Measurements from ENCODE around the gene CIRBP. TPM values are rescaled to one million over a fixed set of nuclear protein-coding genes. Genes with fewer than 3 reads are reported as not detected.

CIRBP gene
- total and polyA plus RNA-seq, 2 of the 13 experiments (the other 11 are each of a cell fraction or from before 2014, with no cell fraction given) = 133 to 140 TPM

DNA sequence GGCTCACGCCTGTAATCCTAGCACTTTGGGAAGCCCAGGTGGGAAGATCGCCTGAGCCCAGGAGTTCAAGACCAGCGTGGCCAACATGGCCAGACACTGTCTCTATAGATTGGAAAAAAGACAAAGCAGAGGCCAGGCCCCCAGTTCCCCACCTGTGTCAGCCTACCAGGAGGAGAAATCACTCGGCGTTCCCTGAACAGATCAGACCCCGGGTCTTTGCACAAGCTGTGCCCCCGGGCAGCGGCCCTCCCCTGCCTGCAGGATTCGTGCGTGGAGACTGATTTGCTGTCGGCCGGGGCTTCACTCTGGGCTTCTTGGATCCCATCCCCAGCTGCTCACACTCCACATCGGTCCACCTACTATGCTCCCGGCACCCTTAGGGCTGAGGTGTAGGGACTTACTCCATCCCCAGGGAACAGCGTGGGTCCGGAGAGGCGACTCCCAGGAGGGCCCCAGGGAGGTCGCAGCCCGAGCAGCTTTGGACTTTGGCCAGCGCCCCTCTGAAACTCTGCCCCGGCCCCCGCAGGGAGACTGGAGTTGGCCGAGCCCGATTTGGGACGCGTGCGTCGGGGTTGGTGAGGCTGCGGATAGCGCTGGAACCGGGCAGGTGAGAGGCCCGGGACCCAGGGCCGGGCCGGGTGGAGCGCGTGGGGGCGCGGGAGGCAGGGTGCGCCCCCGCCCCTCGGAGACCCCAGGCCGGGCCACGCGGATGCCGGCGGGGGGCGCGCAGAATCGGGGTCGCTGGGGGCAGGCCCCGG is 16.0 kb downstream of the CIRBP start:
- CTCF ChIA-PET (ENCODE audit: low intra/inter-chr PET ratio, low total read pairs) = no interaction called here
- Histone ChIP-seq H3K36me3 (replicated peaks in 1 of 2; ENCODE audit: control insufficient read depth in 1 of 2, insufficient read depth in 2 of 2, low read length in 2 of 2) (peaks cover 0 to 3% of the 10 kb centered on the region in 2 experiments; a peak in 1 of 5 replicates), H2AFZ (ENCODE audit: low read length) (no peak overlapping the region), H3K4me3 (replicated peaks in 1 of 3; ENCODE audit: insufficient read depth in 1 of 3, low read depth in 2 of 3, low read length in 3 of 3) (peak overlapping the region; percentile 59 to 70 (median 63); a peak in 5 of 6 replicates), H3K9me3 (ENCODE audit: low read length) (no peaks in the 10 kb centered on the region), H3K4me1 (ENCODE audit: insufficient read depth, low read length) (peaks cover 60% of the 10 kb centered on the region), H3K4me2 (ENCODE audit: low read depth, low read length) (peak overlapping the region; percentile 89), H3K79me2 (ENCODE audit: insufficient read depth, low read length) (peaks cover 35% of the 10 kb centered on the region), H3K27ac (ENCODE audit: extremely low read length, insufficient read depth, low read length) (peak overlapping the region; percentile 75), H3K27me3 (ENCODE audit: control insufficient read depth in 1 of 2, insufficient read depth in 2 of 2, low read length in 2 of 2) (no peaks in the 10 kb centered on the region; a peak in 1 of 5 replicates), H4K20me1 (ENCODE audit: insufficient read depth, low read length) (no peaks in the 10 kb centered on the region), H3K9ac (ENCODE audit: insufficient read depth, low read depth, low read length) (peak overlapping the region; percentile 60)
- POLR2A ChIA-PET = interaction anchor here (1.0 to 3.5 kb wide), 15 partner anchors 10 to 206 kb away, joined by 3 to 61 read pairs (median 6); partner anchors contain the start of genes CIRBP, FAM174C and REEP6
- ATAC-seq = peak; percentile 7
- 0% methylated on average over 4 of the region's 51 CpGs for WGBS (ENCODE audit: low lambda C conversion rate)
- FAIRE-seq = peak; percentile 18
- intact Hi-C loops (cut with micrococcal nuclease; ENCODE audit: unreplicated experiment) (no loop called here), in situ Hi-C loops (cut with HindIII; ENCODE audit: extremely low pct_ligation_motif_present, low pct_unique_long_range_greater_than_20kb) (loop anchor here (5.0 kb wide), 2 partner anchors 32 to 87 kb away; no protein-coding TSS in a partner anchor)
- DNase-seq (ENCODE audit: low spot score) = no peak
- BruUV-seq (replicated peaks) = no TSS peak
- no peak for TF ChIP-seq CREBL2 (CRISPR knock-in tag; IDR thresholded peaks at IDR 0.05; ENCODE audit: borderline replicate concordance)
- TF ChIP-seq ZNF672 (CRISPR knock-in tag; IDR thresholded peaks at IDR 0.05) = no peak
- no peak for TF ChIP-seq NFATC3 (CRISPR knock-in tag; IDR thresholded peaks at IDR 0.05)
- no peak for TF ChIP-seq TERF1 (CRISPR knock-in tag; IDR thresholded peaks at IDR 0.05)
- TF ChIP-seq ZNF251 (CRISPR knock-in tag; IDR thresholded peaks at IDR 0.05) = no peak
- no peak for TF ChIP-seq ATF3 (CRISPR knock-in tag; IDR thresholded peaks at IDR 0.05)
- no peak for TF ChIP-seq ARNTL (CRISPR knock-in tag; IDR thresholded peaks at IDR 0.05)
- no peak; the same call in 1 of the 2 replicates for TF ChIP-seq ZNF276 (CRISPR knock-in tag; IDR thresholded peaks at IDR 0.05; ENCODE audit: low read depth)
- TF ChIP-seq ZNF180 (CRISPR knock-in tag; IDR thresholded peaks at IDR 0.05; ENCODE audit: borderline replicate concordance, low read depth) = no peak
- TF ChIP-seq ATRX (CRISPR knock-in tag; IDR thresholded peaks at IDR 0.05; ENCODE audit: borderline replicate concordance) = no peak
- TF ChIP-seq LCORL (IDR thresholded peaks at IDR 0.05) = no peak
- peak; percentile 82 for TF ChIP-seq LCORL (CRISPR knock-in tag; IDR thresholded peaks at IDR 0.05)
- TF ChIP-seq FOXM1 (CRISPR knock-in tag; IDR thresholded peaks at IDR 0.05) = no peak
- no peak for TF ChIP-seq ZNF33A (CRISPR knock-in tag; IDR thresholded peaks at IDR 0.05; ENCODE audit: borderline replicate concordance)
- no peak for TF ChIP-seq HDAC6 (IDR thresholded peaks at IDR 0.05; ENCODE audit: low read depth, low read length)
- TF ChIP-seq TBX2 (CRISPR knock-in tag; IDR thresholded peaks at IDR 0.05; ENCODE audit: borderline replicate concordance) = peak; percentile 63
- no peak for TF ChIP-seq ZNF30 (CRISPR knock-in tag; IDR thresholded peaks at IDR 0.05)
- TF ChIP-seq, protein P1, sequence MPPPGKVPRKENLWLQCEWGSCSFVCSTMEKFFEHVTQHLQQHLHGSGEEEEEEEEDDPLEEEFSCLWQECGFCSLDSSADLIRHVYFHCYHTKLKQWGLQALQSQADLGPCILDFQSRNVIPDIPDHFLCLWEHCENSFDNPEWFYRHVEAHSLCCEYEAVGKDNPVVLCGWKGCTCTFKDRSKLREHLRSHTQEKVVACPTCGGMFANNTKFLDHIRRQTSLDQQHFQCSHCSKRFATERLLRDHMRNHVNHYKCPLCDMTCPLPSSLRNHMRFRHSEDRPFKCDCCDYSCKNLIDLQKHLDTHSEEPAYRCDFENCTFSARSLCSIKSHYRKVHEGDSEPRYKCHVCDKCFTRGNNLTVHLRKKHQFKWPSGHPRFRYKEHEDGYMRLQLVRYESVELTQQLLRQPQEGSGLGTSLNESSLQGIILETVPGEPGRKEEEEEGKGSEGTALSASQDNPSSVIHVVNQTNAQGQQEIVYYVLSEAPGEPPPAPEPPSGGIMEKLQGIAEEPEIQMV (CRISPR knock-in tag; IDR thresholded peaks at IDR 0.05; ENCODE audit: low read depth) = no peak
- TF ChIP-seq CAMTA2 (CRISPR knock-in tag; IDR thresholded peaks at IDR 0.05; ENCODE audit: borderline replicate concordance) = no peak
- no peak for TF ChIP-seq NR2F2 (IDR thresholded peaks at IDR 0.05; ENCODE audit: borderline replicate concordance, low read depth)

All from HepG2 (cell line).